ENCODE results near the gene AVPR2.

The AVPR2 gene

DNA sequence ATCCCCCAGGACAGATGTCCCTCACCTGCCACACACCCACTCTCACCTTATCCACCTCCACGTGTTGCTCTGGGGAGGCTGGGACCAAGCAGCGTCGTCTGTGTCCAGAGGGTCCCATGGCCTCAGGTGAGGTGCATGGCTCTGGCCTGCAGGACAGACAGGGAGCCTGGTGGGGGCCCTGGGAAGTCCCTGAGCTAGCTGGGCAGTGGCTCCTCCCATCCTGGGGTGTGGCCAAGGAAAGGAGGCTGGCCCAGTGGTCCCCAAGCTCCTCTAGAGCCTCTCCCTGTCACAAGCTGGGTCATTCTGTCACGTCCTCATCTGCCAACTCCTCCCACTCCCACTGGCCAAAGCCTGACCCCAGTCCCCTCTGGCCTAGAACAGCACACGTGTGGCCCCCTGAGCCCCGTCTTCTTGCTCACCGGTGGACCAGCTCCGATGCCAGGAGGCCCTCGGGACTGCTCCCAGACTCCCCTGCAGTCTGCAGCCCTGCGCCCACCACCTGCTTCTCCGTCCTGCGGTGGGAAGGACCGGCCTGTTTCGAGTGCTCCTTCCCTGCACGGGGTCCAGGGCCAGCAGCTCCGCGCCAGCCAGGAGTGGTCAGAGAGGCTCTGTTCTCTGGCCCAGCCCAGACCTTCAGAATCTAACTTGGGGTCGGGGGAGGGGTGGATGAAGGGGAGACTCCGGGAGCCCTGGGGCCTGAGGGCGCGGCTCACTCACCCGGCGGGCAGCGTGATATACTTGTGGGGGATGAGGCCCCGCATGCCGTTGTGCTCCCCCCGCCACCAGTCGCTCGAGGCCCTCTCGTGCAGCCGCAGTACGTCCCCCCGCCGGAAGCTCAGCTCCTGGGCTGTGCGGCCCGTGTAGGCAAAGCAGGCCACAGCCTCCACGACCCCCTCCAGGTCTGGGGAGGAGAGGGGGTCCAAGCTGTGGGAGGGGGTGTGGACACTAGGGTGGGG lies 4.8 kb downstream of the AVPR2 start:
- TF ChIP-seq EZH2 (optimal IDR thresholded peaks at IDR 0.05; ENCODE audit: low read depth, low read length) = no peak
- TF ChIP-seq, protein P1, sequence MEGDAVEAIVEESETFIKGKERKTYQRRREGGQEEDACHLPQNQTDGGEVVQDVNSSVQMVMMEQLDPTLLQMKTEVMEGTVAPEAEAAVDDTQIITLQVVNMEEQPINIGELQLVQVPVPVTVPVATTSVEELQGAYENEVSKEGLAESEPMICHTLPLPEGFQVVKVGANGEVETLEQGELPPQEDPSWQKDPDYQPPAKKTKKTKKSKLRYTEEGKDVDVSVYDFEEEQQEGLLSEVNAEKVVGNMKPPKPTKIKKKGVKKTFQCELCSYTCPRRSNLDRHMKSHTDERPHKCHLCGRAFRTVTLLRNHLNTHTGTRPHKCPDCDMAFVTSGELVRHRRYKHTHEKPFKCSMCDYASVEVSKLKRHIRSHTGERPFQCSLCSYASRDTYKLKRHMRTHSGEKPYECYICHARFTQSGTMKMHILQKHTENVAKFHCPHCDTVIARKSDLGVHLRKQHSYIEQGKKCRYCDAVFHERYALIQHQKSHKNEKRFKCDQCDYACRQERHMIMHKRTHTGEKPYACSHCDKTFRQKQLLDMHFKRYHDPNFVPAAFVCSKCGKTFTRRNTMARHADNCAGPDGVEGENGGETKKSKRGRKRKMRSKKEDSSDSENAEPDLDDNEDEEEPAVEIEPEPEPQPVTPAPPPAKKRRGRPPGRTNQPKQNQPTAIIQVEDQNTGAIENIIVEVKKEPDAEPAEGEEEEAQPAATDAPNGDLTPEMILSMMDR (IDR thresholded peaks at IDR 0.05; ENCODE audit: low read length) = no peak
- TF ChIP-seq EZH2phosphoT487 (IDR thresholded peaks at IDR 0.05; ENCODE audit: low read length) = no peak
- Histone ChIP-seq H3K9me2 (replicated peaks; ENCODE audit: insufficient read depth, low read length) (no peaks in the 10 kb centered on the region), H4K20me1 (ENCODE audit: insufficient read depth, low read length) (no peaks in the 10 kb centered on the region), H3F3A (ENCODE audit: insufficient read depth, low read length) (no peaks in the 10 kb centered on the region), H3K4me3 (ENCODE audit: low read length) (no peak overlapping the region), H3K9ac (ENCODE audit: low read length) (no peak overlapping the region), H3K27me3 (replicated peaks; ENCODE audit: insufficient read depth, low read length) (no peaks in the 10 kb centered on the region), H3K79me2 (ENCODE audit: low read length) (no peaks in the 10 kb centered on the region), H3K36me3 (replicated peaks; ENCODE audit: insufficient read depth, low read length) (no peaks in the 10 kb centered on the region), H3K4me1 (ENCODE audit: low read length) (no peaks in the 10 kb centered on the region), H3K4me2 (ENCODE audit: low read depth, low read length) (no peak overlapping the region), H3K9me3 (replicated peaks; ENCODE audit: insufficient read depth, low read length) (no peaks in the 10 kb centered on the region), H2AFZ (ENCODE audit: low read length) (no peak overlapping the region), H3K27ac (ENCODE audit: low read length) (no peak overlapping the region)
- no peak for DNase-seq

DNA sequence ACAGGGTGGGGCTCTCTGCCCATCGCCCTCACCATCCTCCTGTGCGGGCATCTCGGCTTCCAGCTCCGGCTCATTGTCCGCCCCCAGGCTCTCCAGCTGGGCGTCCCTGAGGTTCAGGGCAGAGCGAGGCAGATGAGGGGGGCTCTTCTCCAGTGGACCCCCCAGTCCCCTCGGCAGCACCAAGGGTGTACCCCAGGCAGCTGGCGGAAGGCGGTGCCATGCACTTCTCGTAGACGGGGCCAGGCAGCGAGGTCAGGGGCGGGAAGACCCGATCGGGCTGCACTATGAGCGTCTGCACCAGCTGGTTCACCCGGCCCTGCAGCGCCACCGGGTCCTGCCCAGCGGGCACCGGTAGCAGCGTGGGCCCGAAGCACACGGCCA lies 5.5 kb downstream of the AVPR2 start:
- H3K9me2 ChIP-seq (replicated peaks; ENCODE audit: insufficient read depth, low read length) = no peaks in the 10 kb centered on the region
- DNase-seq = no peak
- H4K20me1 ChIP-seq (ENCODE audit: insufficient read depth, low read length) = no peaks in the 10 kb centered on the region
- no peak overlapping the region for H3K9ac ChIP-seq (ENCODE audit: low read length)
- no peaks in the 10 kb centered on the region for H3K79me2 ChIP-seq (ENCODE audit: low read length)
- H3K4me1 ChIP-seq (ENCODE audit: low read length) = no peaks in the 10 kb centered on the region
- TF ChIP-seq EZH2phosphoT487 (IDR thresholded peaks at IDR 0.05; ENCODE audit: low read length) (no peak), EZH2 (optimal IDR thresholded peaks at IDR 0.05; ENCODE audit: low read depth, low read length) (no peak)
- TF ChIP-seq, protein P1 (IDR thresholded peaks at IDR 0.05; ENCODE audit: low read length) = no peak
- no peak overlapping the region for H3K27ac ChIP-seq (ENCODE audit: low read length)
- H3K36me3 ChIP-seq (replicated peaks; ENCODE audit: insufficient read depth, low read length) = no peaks in the 10 kb centered on the region
- no peaks in the 10 kb centered on the region for H3K9me3 ChIP-seq (replicated peaks; ENCODE audit: insufficient read depth, low read length)
- H3K4me2 ChIP-seq (ENCODE audit: low read depth, low read length) = no peak overlapping the region
- H3K27me3 ChIP-seq (replicated peaks; ENCODE audit: insufficient read depth, low read length) = no peaks in the 10 kb centered on the region
- H3K4me3 ChIP-seq (ENCODE audit: low read length) = no peak overlapping the region
- no peaks in the 10 kb centered on the region for H3F3A ChIP-seq (ENCODE audit: insufficient read depth, low read length)
- no peak overlapping the region for H2AFZ ChIP-seq (ENCODE audit: low read length)

DNA sequence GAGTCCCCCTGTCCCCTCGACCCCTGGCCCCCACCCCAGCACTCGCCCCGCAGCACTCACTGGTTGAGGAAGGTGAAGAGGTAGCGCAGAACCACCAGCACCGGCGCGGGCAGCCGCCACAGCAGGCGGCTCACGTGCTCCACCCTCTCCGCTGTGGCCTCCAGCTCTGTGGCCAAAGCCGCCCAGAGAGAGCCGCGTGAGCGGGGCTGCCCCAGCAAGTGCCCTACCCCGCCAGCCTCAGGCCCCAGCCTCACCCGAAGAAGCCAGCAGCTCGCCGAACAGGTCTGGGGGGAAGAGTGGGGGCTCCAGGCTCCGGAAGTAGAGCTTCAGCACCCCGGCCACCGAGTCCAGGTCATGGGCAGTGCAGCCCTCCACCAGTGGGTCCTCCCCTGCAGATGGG lies 6.0 kb downstream of the AVPR2 start:
- Histone ChIP-seq H3K4me1 (ENCODE audit: low read length) (no peaks in the 10 kb centered on the region), H3K36me3 (replicated peaks; ENCODE audit: insufficient read depth, low read length) (no peaks in the 10 kb centered on the region), H2AFZ (ENCODE audit: low read length) (no peak overlapping the region), H3K9me2 (replicated peaks; ENCODE audit: insufficient read depth, low read length) (no peaks in the 10 kb centered on the region), H4K20me1 (ENCODE audit: insufficient read depth, low read length) (no peaks in the 10 kb centered on the region), H3K9ac (ENCODE audit: low read length) (no peak overlapping the region), H3K9me3 (replicated peaks; ENCODE audit: insufficient read depth, low read length) (no peaks in the 10 kb centered on the region), H3K4me3 (ENCODE audit: low read length) (no peak overlapping the region), H3K79me2 (ENCODE audit: low read length) (no peaks in the 10 kb centered on the region), H3K27ac (ENCODE audit: low read length) (no peak overlapping the region), H3F3A (ENCODE audit: insufficient read depth, low read length) (no peaks in the 10 kb centered on the region), H3K4me2 (ENCODE audit: low read depth, low read length) (no peak overlapping the region), H3K27me3 (replicated peaks; ENCODE audit: insufficient read depth, low read length) (no peaks in the 10 kb centered on the region)
- TF ChIP-seq, protein P1 (IDR thresholded peaks at IDR 0.05; ENCODE audit: low read length) = no peak
- no peak for TF ChIP-seq EZH2phosphoT487 (IDR thresholded peaks at IDR 0.05; ENCODE audit: low read length)
- no peak for TF ChIP-seq EZH2 (optimal IDR thresholded peaks at IDR 0.05; ENCODE audit: low read depth, low read length)
- no peak for DNase-seq
